Measurements from ENCODE around the gene TMEM43.

Gene TMEM43

DNA sequence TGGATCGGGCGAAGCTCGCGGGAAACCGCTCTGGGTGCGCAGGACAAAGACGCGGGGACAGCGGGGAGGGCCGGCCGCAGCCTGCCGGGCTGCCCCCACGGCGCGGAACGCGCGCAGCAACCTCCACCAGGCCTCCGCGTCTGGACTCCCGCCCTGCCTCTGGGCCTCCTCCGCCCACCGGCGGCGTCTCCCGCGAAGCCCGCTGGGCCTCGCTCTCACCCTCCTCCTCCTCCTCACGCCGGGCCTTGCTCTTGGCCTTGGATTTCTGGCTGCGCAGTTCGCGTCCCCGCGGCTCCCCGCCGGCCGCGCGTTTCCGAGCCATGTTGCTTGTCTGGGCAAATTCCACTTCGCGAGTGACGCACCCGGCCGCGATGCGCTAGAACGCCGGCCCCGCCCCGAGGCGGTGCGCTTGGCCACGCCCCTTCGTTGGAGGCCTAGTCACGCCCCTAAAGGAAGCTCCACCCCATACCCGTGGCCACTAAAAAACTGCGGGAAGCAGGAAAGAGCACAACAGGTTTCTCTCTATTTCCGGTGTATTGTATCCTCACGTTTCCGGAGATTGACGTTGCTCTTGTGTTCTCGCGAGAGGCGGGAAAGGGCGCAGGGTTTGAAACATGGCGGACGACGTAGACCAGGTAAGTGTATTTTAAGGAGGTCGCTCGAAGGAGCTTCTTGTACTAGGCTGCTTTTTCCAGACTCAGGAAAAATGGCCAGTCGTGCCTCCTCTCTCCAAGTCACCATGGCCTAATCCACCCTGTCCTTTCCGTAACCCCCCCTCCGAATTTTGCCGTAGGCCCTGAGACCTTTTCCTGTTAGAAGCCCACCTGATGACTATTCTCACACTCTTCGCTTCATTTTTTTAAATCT lies 53.6 kb downstream of the TMEM43 start, which contains the start of the genes LSM3 and XPC:
Gene LSM3 (plus strand): TSS at position 571 of the 867 bp plus-strand sequence. CDS start 44 bp downstream, at position 615.
Gene XPC (minus strand): TSS at position 355 of the 867 bp plus-strand sequence. CDS start 33 bp downstream, at position 322.
- Histone ChIP-seq H3K4me3 (ENCODE audit: low read depth, low read length) (peak within 1 kb of the TSS; percentile 98), H3K36me3 (ENCODE audit: insufficient read depth, low read length) (peaks cover 18% of the 10 kb centered on the region), H2AFZ (ENCODE audit: low read length, unreplicated experiment) (peak within 1 kb of the TSS; percentile 95), H3K4me1 (ENCODE audit: control insufficient read depth, insufficient read depth, low read length, unreplicated experiment) (peaks cover 30% of the 10 kb centered on the region), H3K79me2 (ENCODE audit: control insufficient read depth, insufficient read depth, low read length, unreplicated experiment) (peaks cover 72% of the 10 kb centered on the region), H3K27me3 (ENCODE audit: insufficient read depth, low read length) (no peaks in the 10 kb centered on the region), H3K27ac (ENCODE audit: low read depth, low read length) (peak within 1 kb of the TSS; percentile 76)

DNA sequence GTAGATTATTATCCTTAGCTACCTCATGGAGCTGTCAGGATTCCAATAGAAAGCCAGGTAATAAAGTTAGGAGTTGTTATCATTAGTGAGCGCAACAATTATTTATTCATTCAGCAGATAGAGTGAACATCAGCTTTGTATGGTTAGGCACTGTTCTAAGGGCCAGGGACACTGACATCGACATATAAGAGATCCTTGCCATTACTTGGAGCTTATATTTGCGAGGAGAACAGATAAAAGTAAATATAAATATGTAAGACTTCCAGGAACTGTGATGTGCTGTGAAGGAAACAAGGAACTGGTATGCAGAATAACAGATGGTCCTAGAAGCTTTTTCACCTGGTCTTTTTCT lies 54.2 kb downstream of the TMEM43 start:
- Histone ChIP-seq H3K27me3 (ENCODE audit: insufficient read depth, low read length) (no peaks in the 10 kb centered on the region), H3K4me1 (ENCODE audit: control insufficient read depth, insufficient read depth, low read length, unreplicated experiment) (peaks cover 30% of the 10 kb centered on the region), H3K79me2 (ENCODE audit: control insufficient read depth, insufficient read depth, low read length, unreplicated experiment) (peaks cover 72% of the 10 kb centered on the region), H3K36me3 (ENCODE audit: insufficient read depth, low read length) (peaks cover 24% of the 10 kb centered on the region), H3K4me3 (ENCODE audit: low read depth, low read length) (peak overlapping the region; percentile 98), H2AFZ (ENCODE audit: low read length, unreplicated experiment) (peak overlapping the region; percentile 87), H3K27ac (ENCODE audit: low read depth, low read length) (peak overlapping the region; percentile 61)

DNA sequence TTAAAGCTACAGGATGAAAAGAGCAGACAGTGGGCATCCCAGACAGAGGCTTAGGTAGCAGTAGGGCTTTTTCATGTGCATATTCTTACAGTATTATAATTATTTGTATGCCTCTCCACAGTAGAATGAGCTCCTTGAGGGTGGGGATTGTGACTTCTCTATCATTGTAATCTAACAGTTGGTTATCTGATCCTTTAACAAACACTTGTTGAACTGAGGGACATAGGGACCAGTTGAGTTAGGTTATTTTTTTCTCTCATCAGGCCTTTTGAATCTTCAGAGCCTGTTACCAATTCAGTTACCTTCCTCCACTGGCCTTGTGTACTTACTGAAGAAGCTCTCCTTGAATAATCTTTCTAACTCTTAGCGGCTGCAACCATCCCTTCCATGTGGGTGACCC lies 54.9 kb downstream of the TMEM43 start:
- H3K79me2 ChIP-seq (ENCODE audit: control insufficient read depth, insufficient read depth, low read length, unreplicated experiment), result peaks cover 66% of the 10 kb centered on the region
- H3K36me3 ChIP-seq (ENCODE audit: insufficient read depth, low read length), result peaks cover 25% of the 10 kb centered on the region
- H3K27me3 ChIP-seq (ENCODE audit: insufficient read depth, low read length), result no peaks in the 10 kb centered on the region
- no peak overlapping the region for H2AFZ ChIP-seq (ENCODE audit: low read length, unreplicated experiment)
- no peak overlapping the region for H3K27ac ChIP-seq (ENCODE audit: low read depth, low read length)
- peaks cover 23% of the 10 kb centered on the region for H3K4me1 ChIP-seq (ENCODE audit: control insufficient read depth, insufficient read depth, low read length, unreplicated experiment)
- H3K4me3 ChIP-seq (ENCODE audit: low read depth, low read length), result peak overlapping the region; percentile 98

DNA sequence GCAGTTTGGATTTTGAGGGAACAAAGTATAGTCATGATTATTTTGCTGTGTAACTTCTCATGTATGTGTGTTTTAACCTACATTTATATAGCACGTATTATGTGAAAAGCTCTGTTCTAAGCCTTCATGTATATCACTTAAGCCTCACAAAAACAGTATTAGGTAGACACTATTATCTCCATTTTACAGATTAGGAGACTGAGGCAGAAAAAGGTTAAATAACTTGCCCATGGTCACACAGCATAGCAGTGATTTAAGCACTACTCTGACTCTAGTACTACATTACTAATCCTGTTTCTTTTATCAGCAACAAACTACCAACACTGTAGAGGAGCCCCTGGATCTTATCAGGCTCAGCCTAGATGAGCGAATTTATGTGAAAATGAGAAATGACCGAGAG lies 56.4 kb downstream of the TMEM43 start:
- Histone ChIP-seq H3K79me2 (ENCODE audit: control insufficient read depth, insufficient read depth, low read length, unreplicated experiment) (peaks cover 52% of the 10 kb centered on the region), H3K27ac (ENCODE audit: low read depth, low read length) (no peak overlapping the region), H3K4me1 (ENCODE audit: control insufficient read depth, insufficient read depth, low read length, unreplicated experiment) (peaks cover 12% of the 10 kb centered on the region), H3K4me3 (ENCODE audit: low read depth, low read length) (no peak overlapping the region), H3K36me3 (ENCODE audit: insufficient read depth, low read length) (peaks cover 25% of the 10 kb centered on the region), H2AFZ (ENCODE audit: low read length, unreplicated experiment) (no peak overlapping the region), H3K27me3 (ENCODE audit: insufficient read depth, low read length) (no peaks in the 10 kb centered on the region)

DNA sequence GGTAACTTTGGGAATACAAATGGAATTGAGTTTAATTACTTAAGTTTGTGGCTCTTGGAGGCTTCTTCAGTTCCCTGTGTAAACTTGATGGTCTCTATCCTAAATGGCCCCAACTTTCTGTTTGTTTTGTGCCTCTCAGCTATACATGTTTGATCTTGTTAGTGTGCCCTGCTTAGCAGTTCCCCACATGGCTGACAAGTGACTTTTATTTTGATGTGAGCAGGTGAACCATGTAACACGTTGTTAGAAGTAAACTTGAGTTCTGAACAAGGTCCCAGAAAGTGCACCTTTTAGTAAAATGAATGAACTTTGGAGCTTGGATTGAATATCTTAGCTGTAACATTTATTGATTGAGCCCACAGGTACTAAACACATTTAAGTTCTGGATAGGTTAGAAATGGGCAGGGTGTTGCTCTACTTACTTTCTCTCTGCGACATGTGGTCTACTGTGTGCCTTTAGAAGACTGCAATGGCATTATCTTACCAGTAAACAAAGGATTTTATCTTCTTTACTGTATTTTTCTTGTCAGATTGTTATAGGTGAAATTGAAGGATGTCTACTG lies 58.2 kb downstream of the TMEM43 start:
- H3K4me3 ChIP-seq (ENCODE audit: low read depth, low read length), result no peak overlapping the region
- peaks cover 49% of the 10 kb centered on the region for H3K79me2 ChIP-seq (ENCODE audit: control insufficient read depth, insufficient read depth, low read length, unreplicated experiment)
- H3K4me1 ChIP-seq (ENCODE audit: control insufficient read depth, insufficient read depth, low read length, unreplicated experiment), result peaks cover 6% of the 10 kb centered on the region
- peaks cover 33% of the 10 kb centered on the region for H3K36me3 ChIP-seq (ENCODE audit: insufficient read depth, low read length)
- H3K27ac ChIP-seq (ENCODE audit: low read depth, low read length), result no peak overlapping the region
- no peak overlapping the region for H2AFZ ChIP-seq (ENCODE audit: low read length, unreplicated experiment)
- H3K27me3 ChIP-seq (ENCODE audit: insufficient read depth, low read length), result no peaks in the 10 kb centered on the region

DNA sequence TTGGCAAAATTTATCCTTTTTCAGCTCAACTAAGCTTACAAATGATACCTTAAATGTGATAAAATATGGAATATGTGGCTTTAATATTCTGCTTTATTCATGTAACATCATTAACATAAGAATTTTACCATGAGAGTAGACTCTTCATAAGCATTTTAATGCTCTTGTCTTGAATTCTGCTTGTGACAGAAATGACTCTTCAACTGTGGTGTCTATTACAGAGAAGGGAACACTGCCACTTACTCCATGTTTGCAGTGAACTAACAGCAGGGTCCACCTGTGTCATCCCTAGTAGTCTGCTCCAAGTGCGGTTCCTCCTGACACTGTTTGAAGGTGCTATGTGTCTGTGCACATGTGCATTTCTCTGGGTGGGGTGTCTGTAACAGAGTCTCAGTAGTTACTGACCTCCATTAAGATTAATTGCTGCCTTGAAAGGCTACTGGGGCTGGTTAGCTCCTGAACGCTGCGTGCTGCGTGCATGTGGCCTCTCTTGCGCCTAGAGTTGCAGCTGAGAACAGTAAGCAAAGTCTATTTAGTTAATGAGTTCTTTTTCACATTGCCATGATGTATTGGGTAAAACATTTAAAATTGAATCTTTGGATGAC lies 62.1 kb downstream of the TMEM43 start:
- Histone ChIP-seq H2AFZ (ENCODE audit: low read length, unreplicated experiment) (no peak overlapping the region), H3K4me3 (ENCODE audit: low read depth, low read length) (no peak overlapping the region), H3K4me1 (ENCODE audit: control insufficient read depth, insufficient read depth, low read length, unreplicated experiment) (no peaks in the 10 kb centered on the region), H3K36me3 (ENCODE audit: insufficient read depth, low read length) (peaks cover 28% of the 10 kb centered on the region), H3K79me2 (ENCODE audit: control insufficient read depth, insufficient read depth, low read length, unreplicated experiment) (peaks cover 28% of the 10 kb centered on the region), H3K27ac (ENCODE audit: low read depth, low read length) (no peak overlapping the region), H3K27me3 (ENCODE audit: insufficient read depth, low read length) (no peaks in the 10 kb centered on the region)

DNA sequence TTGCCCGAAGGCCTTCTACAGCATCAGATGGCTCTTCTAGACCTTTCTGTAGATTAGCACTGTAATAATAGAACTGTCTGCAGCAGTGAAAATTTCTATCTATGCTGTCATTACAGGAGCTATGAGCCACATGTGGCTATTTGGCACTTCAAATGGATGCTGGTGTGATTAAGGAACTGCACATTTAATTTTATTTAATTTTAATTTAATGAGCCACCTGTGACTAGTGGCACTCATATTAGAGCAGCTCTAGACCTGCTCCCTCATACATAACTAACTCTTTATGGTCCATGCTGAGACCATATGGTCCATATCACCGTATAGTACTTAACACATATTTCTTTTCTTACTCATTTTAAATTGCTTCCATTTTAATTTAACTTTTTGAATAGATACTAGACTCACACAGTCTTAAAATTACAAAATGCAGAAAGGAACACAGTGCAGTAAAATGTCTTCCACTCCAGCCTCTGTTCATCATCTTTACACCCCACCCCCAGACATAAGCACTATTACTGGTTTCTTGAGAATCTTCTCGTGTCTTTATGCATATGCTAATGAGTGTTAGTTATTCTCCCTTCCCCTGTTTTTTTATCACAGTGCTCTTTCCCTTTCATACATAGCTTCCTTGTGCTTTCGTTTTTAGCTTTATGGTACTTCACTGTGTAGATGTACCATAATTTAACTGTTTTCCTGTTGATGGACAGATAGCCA lies 63.3 kb downstream of the TMEM43 start:
- no peaks in the 10 kb centered on the region for H3K27me3 ChIP-seq (ENCODE audit: insufficient read depth, low read length)
- no peak overlapping the region for H3K4me3 ChIP-seq (ENCODE audit: low read depth, low read length)
- H3K36me3 ChIP-seq (ENCODE audit: insufficient read depth, low read length), result peaks cover 21% of the 10 kb centered on the region
- no peak overlapping the region for H2AFZ ChIP-seq (ENCODE audit: low read length, unreplicated experiment)
- H3K4me1 ChIP-seq (ENCODE audit: control insufficient read depth, insufficient read depth, low read length, unreplicated experiment), result no peaks in the 10 kb centered on the region
- peaks cover 24% of the 10 kb centered on the region for H3K79me2 ChIP-seq (ENCODE audit: control insufficient read depth, insufficient read depth, low read length, unreplicated experiment)
- no peak overlapping the region for H3K27ac ChIP-seq (ENCODE audit: low read depth, low read length)
